GM19452 (cell line): ENCODE results near the gene PRR5L.
"Not testable (repeated sequence)": the region's sequence is repeated elsewhere in the genome, so short reads cannot be mapped to it uniquely, and the experiment has no call there.

Experiments
- ATAC-seq: cut with Tn5 transposase; IDR thresholded peaks from one replicate; pipeline ENCODE4 v1.9.1; 2021; ENCODE audit not compliant: unreplicated experiment

Gene PRR5L

DNA sequence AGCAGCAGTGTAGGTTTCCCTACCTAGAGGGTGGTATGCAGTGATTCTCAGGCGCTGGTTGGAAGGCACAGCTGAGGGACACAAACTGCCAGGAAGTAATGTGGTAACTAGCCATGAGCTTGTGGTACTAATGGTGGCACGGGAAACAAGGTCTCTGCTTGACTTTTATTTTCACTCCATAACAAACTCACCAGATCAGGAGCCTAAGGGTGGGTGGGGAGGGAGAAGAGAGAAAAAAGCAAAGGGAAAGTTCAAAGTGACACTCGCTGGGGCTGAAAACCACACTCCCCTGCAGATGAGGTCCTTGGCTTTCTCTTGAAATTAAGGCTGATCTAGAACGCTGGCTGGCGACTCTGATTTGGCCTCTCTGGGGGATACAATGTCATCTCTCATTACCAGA lies 192.0 kb downstream of the PRR5L start:
- peak; percentile 50 for ATAC-seq

DNA sequence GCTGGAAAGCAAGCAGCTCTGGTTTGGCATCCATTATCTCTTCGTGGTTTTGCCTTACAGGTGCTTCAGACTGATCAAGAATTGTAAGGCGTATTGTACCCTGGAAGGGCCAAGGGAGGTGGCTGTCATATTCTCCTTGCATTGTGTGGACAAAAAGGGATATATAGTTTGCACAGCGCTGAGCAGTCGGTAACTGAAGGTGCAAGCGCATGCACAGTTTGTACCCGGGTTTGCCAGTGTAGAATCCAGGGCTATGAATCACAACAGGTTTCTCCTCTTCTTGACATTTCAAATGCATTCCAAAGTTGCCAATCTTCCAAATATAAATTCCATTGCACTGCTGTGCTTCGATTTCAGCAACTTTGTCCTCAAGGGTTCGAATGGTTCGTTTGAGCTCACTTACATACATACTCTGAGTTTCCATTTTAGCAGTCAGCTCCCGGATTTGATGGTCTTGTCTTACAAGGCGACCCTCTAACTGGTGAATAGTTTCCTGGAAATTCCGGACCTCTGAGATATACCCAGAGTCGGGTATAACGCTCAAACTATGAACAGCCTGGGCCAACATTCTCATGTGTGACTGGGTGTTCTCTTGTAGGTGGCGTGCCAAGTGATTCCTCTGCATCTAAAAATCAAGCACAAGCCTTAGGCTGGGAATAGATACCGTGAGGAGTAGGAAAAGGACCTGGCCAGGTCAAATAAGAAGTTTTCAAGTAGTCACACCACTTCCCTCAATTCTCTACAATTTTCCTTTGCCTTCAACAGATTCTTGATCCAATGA lies 194.1 kb downstream of the PRR5L start:
- ATAC-seq: no peak

DNA sequence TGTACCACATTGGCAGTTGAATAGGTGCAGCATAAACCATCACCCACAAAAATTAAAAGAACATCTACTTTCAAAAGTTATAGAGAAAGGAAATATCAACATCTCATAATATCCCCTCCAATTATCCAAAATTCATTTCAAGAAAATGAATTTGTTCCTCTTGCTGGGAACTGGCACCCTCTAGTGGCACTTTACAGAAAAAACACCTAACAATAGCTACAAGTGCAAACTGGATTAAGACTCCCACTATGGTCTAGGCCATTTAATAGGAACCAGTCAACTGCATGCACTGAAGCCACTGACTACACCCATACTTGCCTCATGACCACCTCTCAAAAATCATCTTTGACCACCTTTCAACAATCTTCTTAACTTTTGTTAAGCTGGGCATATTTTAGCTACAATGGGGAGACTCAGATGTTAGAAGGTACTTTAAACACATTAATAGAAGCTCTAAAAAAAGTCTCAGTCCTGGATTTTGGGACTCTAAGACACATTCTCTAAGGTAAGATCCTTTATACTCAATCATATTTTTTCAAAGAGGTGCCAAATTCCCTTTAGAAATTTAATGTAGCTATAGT lies 196.7 kb downstream of the PRR5L start:
- peak; percentile 51 for ATAC-seq

DNA sequence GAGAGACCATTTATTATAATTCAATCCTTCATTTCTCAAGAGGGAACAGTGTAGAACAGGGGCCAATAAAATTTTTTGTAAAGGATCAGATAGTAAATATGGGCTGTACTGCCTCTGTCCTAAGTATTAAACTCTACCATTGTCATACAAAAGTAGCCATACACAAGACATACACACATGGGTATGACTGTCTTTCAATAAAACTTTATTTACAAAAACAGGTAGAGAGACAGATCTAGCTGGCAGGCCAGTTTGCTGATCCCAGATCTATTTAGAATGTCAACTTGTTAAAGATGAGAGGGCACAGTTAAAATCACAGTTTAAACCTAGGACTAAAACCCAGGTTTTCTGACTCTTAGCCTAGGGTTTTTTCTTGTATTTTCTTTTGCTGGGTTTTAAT lies 197.2 kb downstream of the PRR5L start:
- no peak for ATAC-seq

DNA sequence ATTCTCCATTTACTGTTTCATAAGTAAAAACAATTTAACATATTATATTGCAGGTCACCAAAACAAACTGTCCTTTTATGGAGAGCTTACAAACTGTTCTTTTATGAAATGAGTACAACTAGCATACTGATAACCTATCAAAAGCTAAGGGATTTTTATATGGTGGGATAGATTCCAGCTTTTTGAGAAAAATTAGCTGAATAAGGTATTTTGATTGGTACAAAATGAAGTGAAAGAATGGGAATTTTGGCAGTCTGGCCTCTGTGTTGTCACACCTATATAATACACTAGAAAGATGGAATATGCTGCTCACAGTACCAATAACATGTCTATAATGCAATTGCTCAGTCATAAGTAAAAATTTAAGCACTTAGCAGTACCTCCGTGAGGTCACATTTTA lies 202.6 kb downstream of the PRR5L start:
- no peak for ATAC-seq

DNA sequence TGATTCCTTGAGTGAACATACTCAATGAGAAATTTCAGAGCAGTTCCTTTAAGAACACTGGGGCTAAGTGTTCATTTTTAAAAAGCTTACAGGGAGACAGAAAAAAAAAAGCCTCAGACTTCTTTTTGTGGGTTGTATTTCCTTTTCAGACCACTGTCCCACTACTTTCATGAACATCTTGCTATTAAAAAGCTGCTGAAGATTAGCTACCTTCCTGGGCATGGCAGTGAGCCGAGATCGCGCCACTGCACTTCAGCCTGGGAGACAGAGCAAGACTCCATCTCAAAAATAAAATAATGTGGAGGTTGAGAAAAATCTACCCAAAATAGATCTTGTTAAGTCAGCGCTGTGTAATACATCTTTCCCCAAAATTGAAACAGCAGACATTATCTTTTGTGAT lies 203.2 kb downstream of the PRR5L start:
- no peak for ATAC-seq

DNA sequence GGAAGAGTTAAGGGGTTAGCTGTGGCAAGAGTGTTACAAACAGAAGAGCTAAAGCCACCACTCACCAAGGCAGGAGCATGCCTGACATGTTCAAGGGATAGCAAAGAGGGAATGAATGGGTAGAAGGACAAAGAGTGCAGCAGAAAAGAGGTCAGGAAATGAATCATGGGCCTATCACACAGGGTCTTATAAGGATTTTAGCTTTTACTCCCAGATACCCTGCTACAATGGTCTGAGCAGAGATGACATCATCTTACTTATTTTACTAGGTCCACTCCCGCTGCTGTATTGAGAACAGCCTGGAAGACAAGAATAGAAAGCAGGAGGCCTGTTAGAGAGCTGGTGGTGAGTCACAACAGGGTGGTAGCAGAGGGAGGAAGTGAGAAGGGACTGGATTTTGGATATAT lies 204.2 kb downstream of the PRR5L start:
- peak; percentile 82 for ATAC-seq

DNA sequence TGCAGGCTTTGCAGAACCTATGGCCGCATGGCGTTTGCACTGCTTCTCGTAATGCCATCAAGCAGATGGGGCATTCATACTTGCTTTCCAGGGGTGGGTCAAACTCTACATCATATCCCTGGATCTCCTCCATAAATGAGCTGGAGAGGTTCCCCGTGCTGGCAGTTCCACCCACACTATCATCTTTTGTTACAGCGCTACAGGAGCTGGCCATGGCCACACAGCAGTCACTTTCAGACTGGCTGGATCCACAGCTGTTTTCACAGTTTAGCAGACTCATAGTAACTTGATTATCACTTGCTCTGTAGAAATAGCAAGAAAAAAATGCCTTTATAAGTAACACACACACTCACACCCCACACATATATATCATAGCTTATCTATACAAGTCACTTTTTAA lies 205.1 kb downstream of the PRR5L start:
- ATAC-seq: no peak

DNA sequence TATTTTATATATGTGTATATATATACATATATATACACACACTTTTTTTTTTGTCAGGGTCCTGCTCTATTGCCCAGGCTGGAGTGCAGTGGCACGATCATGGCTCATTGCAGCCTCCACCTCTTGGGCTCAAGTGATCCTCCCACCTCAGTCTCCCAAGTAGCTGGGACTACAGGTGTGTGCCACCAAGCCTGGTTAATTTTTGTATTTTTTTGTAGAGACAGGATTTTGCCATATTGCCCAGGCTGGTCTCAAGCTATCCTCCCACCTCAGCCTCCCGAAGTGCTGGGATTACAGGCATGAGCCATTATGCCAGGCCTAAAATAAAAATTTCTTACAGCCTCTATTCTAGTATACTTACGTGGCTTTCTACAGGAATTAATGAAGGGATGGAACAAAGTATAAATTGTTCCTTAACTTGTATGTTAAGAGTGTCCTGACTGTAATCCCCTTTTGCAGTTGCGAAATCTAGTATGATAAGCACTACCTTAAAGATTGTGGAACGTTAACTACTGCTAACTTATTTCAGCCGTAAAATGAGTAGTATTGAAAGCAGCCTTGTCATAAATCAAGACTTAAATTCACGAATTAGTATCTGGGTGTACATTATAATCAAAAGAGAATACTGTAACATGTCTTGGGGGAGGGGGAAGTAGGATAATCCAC lies 211.9 kb downstream of the PRR5L start:
- no peak for ATAC-seq

DNA sequence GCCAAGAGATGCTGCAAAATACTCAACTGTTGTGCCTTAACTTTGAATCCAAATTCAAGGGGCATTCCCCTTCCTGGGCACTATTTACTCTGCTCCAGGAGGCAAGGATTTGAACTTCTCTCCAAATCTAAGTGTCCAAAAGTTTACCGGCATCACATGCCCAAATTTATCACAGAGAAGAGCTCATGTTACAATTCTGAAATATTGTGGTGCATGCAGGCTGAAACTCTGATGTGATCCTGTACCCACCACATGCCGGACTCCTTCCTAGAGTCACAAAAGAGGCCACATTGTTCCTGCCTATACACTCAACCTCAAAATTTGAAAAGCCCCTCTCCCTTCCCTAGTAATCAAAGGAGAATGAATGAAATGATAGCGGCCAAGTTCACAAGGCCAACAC lies 212.7 kb downstream of the PRR5L start:
- no peak for ATAC-seq

DNA sequence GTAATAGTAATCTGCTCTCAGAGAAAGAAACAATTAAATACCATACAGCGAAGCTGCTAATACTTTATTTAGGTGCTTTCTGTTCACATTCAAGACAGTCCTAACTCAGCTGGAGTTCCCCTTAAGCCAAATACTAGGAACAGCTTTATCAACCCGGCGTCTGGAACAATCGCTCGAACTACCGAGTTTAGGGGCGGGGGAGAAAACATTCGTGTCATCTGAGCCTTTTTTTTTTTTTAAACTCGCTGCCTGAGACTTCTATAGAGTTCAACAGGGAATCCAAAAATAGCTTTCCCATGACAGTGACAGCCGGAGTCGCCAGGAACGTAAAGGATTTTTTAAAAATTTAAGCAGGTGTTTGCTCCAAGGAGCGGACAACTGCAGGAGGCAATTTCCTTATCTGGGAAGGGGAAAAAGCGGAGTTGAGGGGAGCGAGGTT lies 213.1 kb downstream of the PRR5L start:
- no peak for ATAC-seq

DNA sequence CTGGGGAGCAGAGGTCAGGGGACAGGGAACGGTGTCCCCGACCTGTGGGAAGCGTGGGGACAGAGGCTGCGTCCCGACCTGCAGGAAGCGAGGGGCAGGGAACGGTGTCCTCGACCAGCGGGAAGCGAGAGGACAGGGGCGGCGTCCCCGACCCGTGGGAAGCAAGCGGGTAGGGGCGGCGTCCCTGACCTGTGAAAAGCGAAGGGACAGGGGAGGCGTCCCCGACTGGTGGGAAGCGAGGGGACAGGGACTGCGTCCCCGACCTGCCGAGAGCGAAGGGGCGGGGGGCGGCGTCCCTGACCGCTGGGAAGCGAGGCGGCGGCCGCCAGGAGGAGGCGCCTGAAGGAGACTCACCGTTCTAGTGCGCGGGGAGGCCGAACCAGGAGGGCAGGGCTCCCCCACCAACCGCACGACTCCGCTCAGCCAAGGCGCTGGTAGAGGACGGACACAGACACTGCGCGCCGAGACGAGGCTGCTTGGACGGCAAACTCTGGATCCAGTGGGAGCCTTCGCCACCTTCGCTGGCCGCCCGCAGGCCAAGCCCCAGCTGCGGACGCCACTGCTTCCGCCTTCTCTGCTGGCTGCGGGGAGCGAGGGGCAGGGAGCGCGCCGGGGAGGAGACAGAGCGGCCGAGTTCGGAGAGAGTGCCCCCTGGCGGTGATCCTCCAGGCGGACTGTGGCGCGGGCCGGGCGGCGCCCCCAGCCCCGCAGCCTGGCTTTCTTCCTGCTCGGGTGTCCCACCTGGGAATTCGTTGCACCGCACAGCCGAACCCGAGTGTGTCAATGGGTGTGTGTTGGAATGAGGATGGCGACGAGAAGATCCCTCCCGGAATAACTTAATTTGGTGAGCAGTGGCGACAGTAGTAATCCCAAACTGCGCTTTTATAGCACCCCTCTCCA lies 213.9 kb downstream of the PRR5L start, which contains the start of gene TRAF6:
Gene TRAF6, minus strand, starts transcription at position 579 of the 900 bp plus-strand sequence. CDS start 8,757 bp downstream, outside the sequence.
- ATAC-seq: peak; percentile 97

DNA sequence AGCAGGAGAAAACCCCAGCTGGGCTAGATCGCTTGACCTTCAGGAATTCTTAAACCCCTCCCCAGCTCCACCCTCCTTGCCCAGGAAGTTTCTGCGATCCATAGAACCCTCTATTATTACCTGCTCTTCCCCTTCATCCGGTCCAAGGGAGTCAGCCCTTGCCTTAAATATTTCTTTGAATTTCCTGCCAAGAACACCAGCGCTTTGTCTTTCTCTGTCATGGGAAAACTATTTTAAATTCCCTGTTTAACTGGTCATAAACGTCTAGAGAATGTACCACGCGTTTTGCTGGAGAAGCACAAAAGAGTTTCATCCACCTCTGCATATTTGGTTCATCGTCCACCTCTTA lies 214.5 kb downstream of the PRR5L start:
- no peak for ATAC-seq

DNA sequence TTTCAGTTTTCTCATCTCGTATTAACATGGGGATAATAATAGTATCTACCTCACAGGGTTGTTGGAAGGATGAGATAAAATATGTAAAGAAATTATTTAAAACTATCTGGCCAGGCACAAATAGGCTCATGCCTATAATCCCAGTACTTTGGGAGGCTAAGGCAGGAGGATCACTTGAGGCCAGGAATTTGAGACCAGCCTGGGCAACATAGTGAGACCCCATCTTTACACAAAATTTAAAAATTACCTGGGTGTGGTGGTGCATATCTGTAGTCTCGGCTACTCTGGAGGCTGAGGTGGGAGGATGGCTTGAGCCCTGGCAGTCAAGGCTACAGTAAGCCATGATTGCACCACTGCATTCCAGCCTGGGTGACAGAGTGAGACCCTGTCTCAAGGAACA lies 215.0 kb downstream of the PRR5L start:
- ATAC-seq: not testable (repeated sequence)

DNA sequence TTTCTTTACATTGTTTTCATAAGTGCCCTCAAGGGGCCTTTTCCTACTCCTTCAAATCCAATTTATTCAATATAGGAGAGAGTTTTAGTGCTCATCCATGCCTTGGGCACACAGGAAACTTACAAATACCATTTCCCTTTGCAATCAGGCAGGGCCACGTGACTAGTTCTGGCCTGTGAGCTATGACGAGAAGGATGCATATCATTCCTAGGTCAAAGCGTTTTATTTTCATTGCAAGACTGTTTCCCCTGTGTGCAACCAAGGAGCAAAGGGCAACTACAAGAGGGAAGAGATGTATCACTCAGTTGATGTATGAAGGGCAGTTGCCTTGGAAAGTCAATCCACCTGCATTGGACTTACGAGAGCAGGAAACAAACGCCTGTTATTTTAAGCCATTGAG lies 215.9 kb downstream of the PRR5L start:
- ATAC-seq: no peak

DNA sequence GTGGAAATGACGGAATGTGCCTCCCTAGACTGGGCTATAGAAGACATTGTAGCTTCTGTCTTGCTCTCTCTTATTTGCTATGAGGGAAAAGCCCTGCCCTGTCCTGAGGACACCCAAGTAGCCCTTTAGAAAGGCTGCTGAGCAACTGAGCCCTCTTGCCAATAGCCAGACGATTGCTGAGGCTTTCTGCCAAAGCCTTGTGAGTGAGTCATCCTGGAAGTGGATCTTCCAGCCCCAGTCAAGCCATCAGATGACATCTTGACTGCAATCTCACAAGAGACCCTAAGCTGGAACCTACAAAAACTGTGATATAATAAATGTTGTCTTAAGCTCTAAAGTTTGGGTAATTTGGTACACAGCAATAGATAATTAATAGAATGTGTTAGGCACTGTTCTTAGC lies 217.9 kb downstream of the PRR5L start:
- no peak for ATAC-seq
